ENCODE data around the gene APOF.
"Not testable (repeated sequence)": the region's sequence is repeated elsewhere in the genome, so short reads cannot be mapped to it uniquely, and the experiment has no call there.

APOF gene

DNA sequence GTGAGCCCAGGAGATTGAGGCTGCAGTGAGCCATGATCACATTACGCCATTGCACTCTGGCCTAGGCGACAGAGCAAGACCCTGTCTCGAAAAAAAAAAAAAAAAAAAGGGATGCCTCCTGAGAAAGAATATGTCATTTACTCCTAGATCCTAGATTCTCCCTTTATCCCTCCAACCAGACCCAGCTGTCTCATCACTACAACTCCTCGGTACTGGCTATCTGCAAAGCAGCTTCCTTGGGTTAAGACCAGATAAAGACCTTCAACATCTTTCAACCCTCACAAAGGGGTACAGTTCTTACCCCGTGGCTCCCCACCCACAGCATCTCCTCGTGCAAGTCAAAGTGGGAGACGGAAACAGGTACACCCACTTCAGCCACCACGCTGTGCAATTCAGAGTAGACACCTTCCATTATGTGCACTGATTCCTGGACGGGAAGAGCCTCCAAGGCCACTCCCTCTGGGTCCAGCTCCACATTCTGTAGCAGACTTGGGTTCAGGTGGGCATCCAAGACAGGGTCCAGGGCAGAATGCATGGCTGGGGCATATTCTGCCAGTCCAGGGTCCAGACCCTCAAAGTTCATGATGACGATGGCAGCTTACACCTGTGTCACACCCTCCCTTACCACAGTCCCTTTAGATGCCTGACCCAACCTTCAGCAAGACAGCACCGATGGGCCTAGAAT is 30.0 kb downstream of the APOF start:
- peak; percentile 18 for DNase-seq

DNA sequence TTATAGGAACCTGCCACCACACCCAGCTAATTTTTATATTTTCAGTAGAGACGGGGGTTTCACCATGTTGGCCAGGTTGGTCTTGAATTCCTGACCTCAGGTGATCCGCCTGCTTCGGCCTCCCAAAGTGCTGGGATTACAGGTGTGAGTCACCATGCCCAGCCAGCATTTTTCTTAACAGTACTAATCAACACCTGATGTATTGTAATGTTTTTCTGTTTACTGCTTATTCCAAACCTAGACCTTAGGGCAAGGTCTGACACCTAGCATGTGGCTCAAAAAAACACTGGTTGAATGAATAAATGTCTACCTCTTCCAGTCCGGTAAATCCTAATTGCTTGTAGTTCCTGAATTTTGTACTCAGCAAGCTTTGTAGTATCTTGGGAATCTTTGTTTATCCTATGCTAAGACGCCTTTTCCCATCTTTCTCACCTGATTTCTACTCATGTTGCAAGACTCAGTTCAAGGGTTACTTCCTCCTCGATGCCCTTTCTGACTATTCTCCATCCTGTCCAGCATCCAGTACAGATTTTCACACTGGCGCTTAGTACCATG is 31.6 kb downstream of the APOF start:
- no peak for DNase-seq

DNA sequence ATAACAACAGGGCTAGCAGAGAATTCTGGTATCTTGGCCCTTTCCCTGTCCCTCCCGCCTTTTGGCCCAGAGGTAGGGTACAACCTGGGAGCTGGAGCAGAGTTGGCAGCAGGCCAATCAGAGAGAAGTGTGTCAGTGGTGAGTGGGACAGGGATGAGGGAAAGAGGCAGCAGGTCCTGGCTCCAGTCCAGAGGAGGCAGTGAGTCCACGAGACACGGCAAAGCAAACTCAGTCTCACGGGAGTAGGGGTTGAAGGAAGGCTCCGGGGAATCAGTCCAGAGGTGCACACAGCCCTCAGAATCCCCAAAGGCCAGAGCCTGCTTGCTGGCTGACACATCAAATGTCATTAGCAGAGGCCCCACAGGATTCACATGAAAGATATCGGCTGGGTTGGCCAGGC is 36.1 kb downstream of the APOF start:
- DNase-seq = no peak

- no peak for DNase-seq
Observed at GRCh38 chr12:56326126-56326525, 36.5 kb downstream of the APOF start.

DNA sequence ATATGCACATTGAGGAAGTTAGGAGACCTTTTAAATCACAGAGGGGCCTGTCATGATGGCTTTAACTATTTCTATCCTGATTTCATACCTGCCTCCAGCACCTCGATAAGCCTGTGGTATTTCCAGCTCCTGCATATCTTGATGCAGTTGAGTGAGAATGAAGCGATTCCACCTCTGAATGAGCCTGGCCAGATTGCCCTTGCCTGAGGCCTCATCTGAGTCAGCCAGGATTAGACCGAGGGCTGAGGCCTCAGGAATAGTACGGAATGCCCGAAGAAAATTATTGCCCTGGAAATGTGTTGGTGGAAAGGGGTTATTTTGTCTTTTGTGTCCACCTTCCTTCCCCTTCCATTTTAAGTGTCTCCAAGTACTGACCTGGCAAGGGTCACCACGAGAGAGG is 38.5 kb downstream of the APOF start:
- no peak for DNase-seq

DNA sequence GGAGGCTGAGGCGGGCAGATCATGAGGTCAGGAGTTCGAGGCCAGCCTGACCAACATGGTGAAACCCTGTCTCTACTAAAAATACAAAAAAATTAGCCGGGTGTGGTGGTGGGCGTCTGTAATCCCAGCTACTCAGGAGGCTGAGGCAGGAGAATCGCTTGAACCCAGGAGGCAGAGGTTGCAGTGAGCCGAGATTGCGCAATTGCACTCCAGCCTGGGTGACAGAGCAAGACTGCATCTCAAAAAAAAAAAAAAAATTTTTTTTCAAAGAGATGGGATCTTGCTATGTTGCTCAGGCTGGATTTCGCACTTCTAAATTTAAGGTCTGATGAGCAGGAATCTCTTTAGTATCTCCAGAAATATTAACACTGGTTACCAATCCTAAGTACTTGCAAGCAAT is 41.0 kb downstream of the APOF start:
- DNase-seq = not testable (repeated sequence)

DNA sequence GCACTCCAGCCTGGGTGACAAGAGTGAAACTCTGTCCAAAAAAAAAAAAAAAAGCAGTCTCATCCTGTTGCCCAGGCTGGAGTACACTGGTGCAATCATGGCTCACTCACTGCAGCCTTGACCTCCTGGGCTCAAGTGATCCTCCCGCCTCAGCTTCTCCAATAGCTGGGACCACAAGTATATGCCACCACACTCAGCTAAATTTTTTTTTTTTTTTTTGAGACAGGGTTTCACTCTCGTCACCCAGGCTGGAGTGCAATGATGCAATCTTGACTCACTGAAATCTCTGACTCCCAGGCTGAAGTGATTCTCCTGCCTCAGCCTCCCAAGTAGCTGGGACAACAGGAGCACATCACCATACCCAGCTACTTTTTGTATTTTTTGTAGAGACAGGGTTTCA is 41.6 kb downstream of the APOF start:
- no peak for DNase-seq

- no peak for DNase-seq
Observed at GRCh38 chr12:56317675-56318074, 45.0 kb downstream of the APOF start.

DNA sequence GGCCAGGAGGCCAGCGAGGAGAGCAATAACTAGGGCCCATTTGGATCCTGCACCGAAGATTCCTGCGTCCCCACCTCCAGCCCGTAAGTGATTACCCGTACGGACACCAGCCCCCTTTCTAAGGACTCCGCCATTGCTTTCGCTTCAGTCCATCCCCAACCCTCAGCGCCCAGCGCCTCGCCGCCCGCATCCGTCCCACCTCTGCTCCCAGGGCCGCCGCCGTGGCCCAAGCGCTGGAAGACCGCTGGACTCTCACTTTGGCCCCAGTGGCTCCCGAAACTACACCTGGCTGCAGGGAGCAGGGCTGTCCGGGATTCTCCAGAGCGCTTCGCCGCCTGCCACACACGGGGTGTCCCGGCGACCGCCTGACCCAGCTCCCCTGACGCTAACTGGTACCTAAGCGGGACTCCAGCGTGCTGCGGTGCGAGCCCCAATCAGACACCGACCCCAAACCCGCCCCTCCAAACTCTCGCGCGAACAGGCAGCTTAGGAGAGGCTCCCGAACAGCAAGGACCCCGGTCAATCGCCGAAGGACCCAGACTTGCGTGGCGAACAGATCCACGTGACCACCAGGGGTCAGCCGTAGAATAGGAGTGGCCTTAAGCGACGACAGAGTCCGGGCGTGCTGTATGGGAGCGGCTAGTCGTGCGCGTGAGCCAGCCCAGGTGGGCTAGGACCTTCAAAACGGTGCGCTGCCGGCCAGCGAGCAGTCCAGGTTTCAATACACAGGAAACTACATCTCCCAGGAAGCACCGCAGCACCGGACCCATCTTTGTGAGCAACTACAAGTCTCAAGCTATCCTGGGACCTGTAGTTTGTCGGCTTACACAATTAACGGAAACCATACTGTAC is 46.8 kb downstream of the APOF start, which contains the start of gene CNPY2:
Gene CNPY2, minus strand, starts transcription at position 367 of the 852 bp plus-strand sequence. CDS start 771 bp downstream, outside the sequence.
- DNase-seq = peak; percentile 98

- DNase-seq = no peak
Observed at GRCh38 chr12:56315249-56315621, 47.4 kb downstream of the APOF start.

GRCh38 chr12:56311003-56311402 is 51.7 kb downstream of the APOF start:
- no peak for DNase-seq
